Memory B cell (primary cell): Measurements from ENCODE around the gene USP46.

Source experiments
- ATAC-seq: fragments of 150-1000 bp; cut with Tn5 transposase; 2 replicates; pipeline ENCODE4 v1.10.0; 2021; ENCODE audit warnings: low read depth, mild to moderate bottlenecking, moderate library complexity
- DNase-seq, 2 donors: peaks; one replicate each; pipeline ENCODE4 v3.0.0; 2022; ENCODE audit warnings: low spot score in 2 of 2
- H3K27ac Mint-ChIP-seq: one replicate; pipeline ENCODE4 v1.8.0; 2022; ENCODE audit warnings: mild to moderate bottlenecking, moderate library complexity, mixed read lengths
- H3K27me3 Mint-ChIP-seq: one replicate; pipeline ENCODE4 v1.8.0; 2022; ENCODE audit warnings: mixed read lengths
- H3K36me3 Mint-ChIP-seq: one replicate; pipeline ENCODE4 v1.8.0; 2022; ENCODE audit warnings: mild to moderate bottlenecking, mixed read lengths
- H3K4me1 Mint-ChIP-seq: one replicate; pipeline ENCODE4 v1.8.0; 2022; ENCODE audit warnings: mixed read lengths
- H3K4me3 Mint-ChIP-seq: one replicate; pipeline ENCODE4 v1.8.0; 2022; ENCODE audit warnings: mild to moderate bottlenecking, moderate library complexity, mixed read lengths
- H3K9me3 Mint-ChIP-seq: one replicate; pipeline ENCODE4 v1.8.0; 2022; ENCODE audit warnings: mixed read lengths

Gene USP46

DNA sequence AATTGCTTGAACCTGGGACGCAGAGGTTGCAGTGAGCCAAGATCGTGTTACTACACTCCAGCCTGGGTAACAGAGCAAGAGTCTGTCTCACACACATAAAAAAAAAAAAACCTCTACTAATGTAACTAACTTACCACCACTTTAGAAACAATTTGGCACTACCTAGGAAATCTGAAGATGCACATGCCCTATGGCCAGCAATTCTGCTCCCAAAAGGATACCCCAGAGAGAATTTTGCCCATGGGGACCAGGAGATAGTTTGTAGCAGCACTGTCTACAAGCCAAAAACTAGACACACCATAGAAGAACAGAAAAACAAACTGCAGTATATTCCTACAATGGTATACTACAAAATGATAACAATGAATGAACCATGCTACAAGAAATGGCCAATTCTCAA, 37.5 kb downstream of the USP46 start:
- peaks cover 3% of the 10 kb centered on the region for H3K4me1 Mint-ChIP-seq
- no peak for DNase-seq
- no peak for ATAC-seq
- H3K9me3 Mint-ChIP-seq: no peaks in the 10 kb centered on the region
- no peaks in the 10 kb centered on the region for H3K27me3 Mint-ChIP-seq
- H3K4me3 Mint-ChIP-seq: no peak overlapping the region
- H3K27ac Mint-ChIP-seq: no peak overlapping the region
- H3K36me3 Mint-ChIP-seq: peaks cover 19% of the 10 kb centered on the region

DNA sequence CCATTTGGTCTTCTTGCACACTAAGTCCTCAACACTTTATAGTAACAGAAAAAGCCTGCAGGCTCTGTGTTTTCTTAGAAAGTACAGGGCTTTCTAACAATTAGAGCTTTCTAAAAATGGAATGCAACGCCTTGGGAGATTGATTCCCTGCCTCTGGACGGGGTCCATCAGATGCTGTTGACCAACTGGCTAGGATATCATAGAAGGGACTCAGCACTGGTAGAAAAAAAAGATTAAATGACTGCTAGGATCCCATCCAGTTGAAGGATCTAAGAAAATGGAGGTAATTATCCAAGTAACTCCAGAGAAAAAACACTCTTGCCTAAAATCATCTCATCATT, 39.5 kb downstream of the USP46 start:
- DNase-seq: no peak

DNA sequence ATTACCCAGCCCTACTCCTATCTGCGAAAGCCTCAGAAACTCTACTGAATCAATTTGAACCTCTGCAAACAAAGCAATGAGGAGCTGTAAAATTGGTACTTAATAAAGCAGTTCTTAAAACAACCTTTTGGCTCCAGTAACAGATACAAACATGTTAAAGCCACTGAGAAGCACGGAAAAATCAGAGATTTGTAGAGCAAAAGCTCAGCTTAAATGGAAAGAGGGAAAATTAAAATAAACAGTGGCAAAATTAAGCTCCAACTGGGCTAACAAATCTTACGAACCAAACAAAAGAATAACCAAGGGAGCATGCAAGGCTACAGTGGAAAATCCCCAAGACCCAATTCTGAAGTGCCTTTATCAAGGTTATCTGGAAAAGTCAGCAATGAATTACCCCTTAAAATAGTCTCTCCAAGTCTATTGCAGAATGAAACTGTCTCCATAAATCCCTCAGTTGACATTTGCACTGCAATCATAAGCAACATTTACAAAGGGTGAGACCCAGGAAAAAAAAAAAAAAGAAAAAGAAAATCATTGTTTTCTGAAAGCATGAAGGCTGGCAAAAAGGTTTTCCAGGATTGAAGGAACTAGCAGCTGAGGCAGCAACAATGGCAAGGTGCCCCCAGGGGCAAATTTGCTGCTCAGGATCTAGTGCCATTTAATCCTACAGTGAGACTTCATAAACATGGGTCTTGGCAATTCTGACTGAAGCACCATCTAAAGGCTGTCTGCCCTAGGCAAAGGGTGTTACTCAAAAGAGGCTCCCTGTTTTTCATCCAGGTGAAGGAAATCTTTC, 40.1 kb downstream of the USP46 start:
- Mint-ChIP-seq H3K27me3 (no peaks in the 10 kb centered on the region), H3K9me3 (no peaks in the 10 kb centered on the region), H3K27ac (no peak overlapping the region), H3K4me3 (no peak overlapping the region), H3K36me3 (peaks cover 15% of the 10 kb centered on the region), H3K4me1 (peaks cover 3% of the 10 kb centered on the region)
- DNase-seq (no peak), ATAC-seq (no peak)

More for the DNA sequence above, 39.5 kb downstream of the USP46 start:
- peaks cover 3% of the 10 kb centered on the region for H3K4me1 Mint-ChIP-seq
- H3K27me3 Mint-ChIP-seq: no peaks in the 10 kb centered on the region
- ATAC-seq: no peak
- H3K4me3 Mint-ChIP-seq: no peak overlapping the region
- H3K36me3 Mint-ChIP-seq: peaks cover 16% of the 10 kb centered on the region
- H3K27ac Mint-ChIP-seq: no peak overlapping the region
- H3K9me3 Mint-ChIP-seq: no peaks in the 10 kb centered on the region

DNA sequence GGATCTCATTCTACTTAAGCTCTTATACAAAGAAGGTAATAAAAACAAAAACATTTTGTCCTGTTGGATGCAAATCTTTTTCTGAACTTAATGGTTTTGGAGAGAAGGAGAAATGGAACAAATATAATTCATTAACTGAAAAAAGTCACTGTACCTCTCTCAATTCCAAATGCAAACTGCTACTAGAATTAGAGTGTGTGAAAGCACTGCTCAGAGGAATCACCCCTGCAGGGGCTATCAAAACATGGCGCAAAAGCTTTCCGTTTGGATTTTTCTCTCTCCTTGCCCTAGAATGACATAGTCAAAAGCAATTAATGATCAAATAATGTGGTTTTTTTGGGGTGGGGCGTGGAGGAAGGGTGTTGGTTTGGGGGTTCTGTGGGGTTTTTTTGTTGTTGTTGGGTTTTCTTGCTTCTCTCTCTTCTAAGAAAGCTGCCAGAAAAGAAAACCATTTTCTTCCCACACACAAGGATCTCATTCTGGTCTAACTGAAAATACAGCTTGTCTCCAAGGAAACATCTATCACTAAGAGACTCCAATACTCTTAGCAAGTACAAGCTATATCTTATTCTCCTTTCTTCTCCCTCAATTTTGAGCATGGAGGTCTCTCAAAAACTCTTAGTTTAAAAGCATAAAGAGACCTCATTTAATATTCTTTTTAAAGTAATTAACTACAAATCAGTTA, 41.6 kb downstream of the USP46 start:
- Mint-ChIP-seq H3K27ac (no peak overlapping the region), H3K4me3 (no peak overlapping the region), H3K4me1 (peaks cover 3% of the 10 kb centered on the region)

DNA sequence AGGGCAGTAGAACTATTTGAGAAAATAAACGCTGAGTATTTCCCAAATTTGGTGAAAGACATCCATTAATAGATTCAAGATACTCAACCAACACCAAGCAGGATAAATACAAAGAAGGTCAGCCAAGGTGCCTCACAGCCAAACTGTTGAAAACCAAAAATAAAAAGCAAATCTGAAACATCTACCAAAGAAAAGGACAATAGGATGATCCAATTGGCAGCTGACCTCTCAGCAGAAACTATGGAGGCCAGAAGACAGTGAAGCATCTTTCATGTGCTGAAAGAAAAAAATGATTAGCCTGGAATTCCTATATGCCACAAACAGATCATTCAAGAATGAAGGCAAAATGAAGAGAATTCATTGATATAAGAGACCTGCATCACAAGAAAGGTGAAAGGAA, 44.9 kb downstream of the USP46 start:
- no peak overlapping the region for H3K4me3 Mint-ChIP-seq
- peaks cover 27% of the 10 kb centered on the region for H3K36me3 Mint-ChIP-seq
- H3K9me3 Mint-ChIP-seq: no peaks in the 10 kb centered on the region
- no peak for DNase-seq
- ATAC-seq: no peak
- H3K27ac Mint-ChIP-seq: no peak overlapping the region
- H3K27me3 Mint-ChIP-seq: no peaks in the 10 kb centered on the region
- peaks cover 3% of the 10 kb centered on the region for H3K4me1 Mint-ChIP-seq

More for the DNA sequence above, 41.6 kb downstream of the USP46 start:
- H3K9me3 Mint-ChIP-seq: no peaks in the 10 kb centered on the region
- peaks cover 13% of the 10 kb centered on the region for H3K36me3 Mint-ChIP-seq
- no peak for ATAC-seq
- DNase-seq: no peak
- no peaks in the 10 kb centered on the region for H3K27me3 Mint-ChIP-seq

DNA sequence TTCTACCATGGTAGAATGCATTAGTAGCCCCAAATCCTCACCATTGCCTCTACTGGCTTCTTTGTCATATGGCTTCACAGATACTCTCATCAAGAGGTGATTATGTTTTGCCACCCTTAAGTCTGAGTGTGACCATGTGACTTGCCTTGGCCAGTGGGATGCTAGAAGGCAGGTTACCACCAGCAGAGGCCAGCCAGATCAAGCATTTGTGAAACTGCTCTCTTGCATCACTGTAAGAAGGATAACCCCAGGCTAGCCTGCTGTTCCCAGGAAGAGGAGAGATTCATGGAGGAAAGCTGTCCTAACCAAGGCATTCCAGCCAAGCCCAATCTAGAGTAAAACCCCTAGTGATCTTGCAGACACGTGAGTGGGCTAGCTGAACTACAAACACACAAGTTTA, 46.8 kb downstream of the USP46 start:
- DNase-seq: no peak
- no peaks in the 10 kb centered on the region for H3K9me3 Mint-ChIP-seq
- no peak overlapping the region for H3K4me3 Mint-ChIP-seq
- H3K36me3 Mint-ChIP-seq: peaks cover 35% of the 10 kb centered on the region
- no peak for ATAC-seq
- no peaks in the 10 kb centered on the region for H3K27me3 Mint-ChIP-seq
- H3K27ac Mint-ChIP-seq: no peak overlapping the region
- H3K4me1 Mint-ChIP-seq: no peaks in the 10 kb centered on the region

DNA sequence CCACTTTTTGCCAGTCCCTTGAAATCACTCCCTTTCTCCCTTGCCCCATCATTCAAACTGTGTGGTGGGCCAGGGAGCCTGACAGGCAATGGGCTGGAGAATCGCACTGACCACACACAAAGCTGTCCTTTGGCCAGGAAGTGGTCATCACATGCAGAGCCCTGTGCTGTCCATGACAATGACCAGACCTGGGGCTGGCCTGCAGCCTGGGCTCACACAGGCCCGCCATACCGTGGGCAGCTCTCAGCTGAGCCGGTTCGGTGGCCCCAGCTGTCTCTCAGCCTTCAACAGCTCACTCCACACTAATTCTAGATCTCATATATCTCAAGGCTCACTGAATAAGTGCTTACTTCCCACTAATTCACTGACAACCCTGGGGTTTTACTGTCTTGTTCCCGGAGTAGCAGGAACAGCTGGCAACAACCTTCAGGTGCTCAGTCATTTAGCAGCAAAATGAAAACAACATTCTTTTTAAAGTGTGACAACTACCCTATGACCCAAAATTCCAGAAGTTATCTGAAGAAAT, 48.0 kb downstream of the USP46 start:
- Mint-ChIP-seq H3K4me1 (no peaks in the 10 kb centered on the region), H3K4me3 (no peak overlapping the region), H3K9me3 (no peaks in the 10 kb centered on the region), H3K27ac (no peak overlapping the region), H3K36me3 (peaks cover 47% of the 10 kb centered on the region), H3K27me3 (no peaks in the 10 kb centered on the region)
- DNase-seq (no peak), ATAC-seq (no peak)

DNA sequence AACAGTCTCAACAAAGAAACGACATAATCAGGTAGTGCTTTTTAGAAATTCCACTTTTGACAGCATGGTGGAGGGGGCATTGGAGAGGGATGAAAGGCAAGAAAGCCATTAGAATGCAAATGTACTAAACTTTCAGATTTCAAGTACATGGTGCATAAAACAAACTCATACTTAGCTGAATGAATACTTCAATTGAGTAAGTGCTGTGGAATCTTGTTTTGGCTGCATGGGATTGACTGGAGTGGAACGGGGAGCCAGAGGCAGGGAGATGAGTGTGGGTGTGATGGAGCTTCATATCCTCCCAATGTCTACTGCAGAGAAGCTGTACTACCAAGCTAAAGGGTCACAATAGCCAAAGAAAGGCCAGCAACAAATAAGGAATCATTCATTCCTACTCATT, 52.4 kb downstream of the USP46 start:
- Mint-ChIP-seq H3K36me3 (peaks cover 42% of the 10 kb centered on the region), H3K27ac (no peak overlapping the region), H3K4me3 (no peak overlapping the region), H3K27me3 (no peaks in the 10 kb centered on the region), H3K9me3 (no peaks in the 10 kb centered on the region), H3K4me1 (no peaks in the 10 kb centered on the region)
- ATAC-seq (no peak), DNase-seq (no peak)

DNA sequence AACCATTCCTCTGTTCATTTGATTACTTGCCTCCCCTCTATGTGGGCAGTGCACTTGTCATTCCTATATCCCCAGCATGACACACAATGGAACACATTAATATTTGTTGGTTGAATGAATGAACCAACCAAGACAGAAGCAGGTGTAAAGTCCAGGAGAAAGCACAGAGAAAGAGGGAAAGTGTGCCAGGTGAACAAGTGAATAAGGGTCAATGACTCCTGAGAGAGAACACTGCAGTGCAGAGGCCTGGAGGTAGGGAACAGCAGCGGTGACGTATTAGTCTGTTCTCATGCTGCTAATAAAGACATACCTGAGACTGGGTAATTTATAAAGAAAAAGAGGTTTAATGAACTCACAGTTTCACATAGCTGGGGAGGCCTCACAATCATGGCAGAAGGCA, 53.1 kb downstream of the USP46 start:
- Mint-ChIP-seq H3K27me3 (no peaks in the 10 kb centered on the region), H3K4me3 (no peak overlapping the region), H3K36me3 (peaks cover 42% of the 10 kb centered on the region), H3K4me1 (no peaks in the 10 kb centered on the region), H3K9me3 (no peaks in the 10 kb centered on the region), H3K27ac (no peak overlapping the region)
- DNase-seq: no peak
- ATAC-seq: no peak

DNA sequence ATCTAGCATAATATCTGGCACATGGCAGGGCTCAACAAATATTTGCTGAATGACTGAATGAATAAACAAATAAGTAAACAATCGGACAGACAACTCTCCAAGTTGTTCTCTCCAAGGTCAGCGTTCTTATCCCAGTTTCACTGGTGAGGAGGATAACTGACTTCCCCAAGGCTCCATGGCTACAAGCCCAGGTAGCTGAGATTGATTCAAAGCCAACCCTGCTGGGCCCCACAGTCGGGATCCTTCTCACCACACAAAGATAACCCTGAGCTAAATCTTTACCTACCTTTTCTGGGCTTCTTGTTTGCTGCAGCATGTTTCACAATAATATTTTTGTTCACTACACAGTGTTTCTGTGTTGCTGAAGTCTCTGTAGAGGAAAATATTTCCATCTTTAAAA, 54.9 kb downstream of the USP46 start:
- DNase-seq (no peak), ATAC-seq (no peak)
- peaks cover 39% of the 10 kb centered on the region for H3K36me3 Mint-ChIP-seq
- H3K27ac Mint-ChIP-seq: no peak overlapping the region
- H3K27me3 Mint-ChIP-seq: no peaks in the 10 kb centered on the region
- no peaks in the 10 kb centered on the region for H3K9me3 Mint-ChIP-seq
- H3K4me3 Mint-ChIP-seq: no peak overlapping the region
- H3K4me1 Mint-ChIP-seq: no peaks in the 10 kb centered on the region

DNA sequence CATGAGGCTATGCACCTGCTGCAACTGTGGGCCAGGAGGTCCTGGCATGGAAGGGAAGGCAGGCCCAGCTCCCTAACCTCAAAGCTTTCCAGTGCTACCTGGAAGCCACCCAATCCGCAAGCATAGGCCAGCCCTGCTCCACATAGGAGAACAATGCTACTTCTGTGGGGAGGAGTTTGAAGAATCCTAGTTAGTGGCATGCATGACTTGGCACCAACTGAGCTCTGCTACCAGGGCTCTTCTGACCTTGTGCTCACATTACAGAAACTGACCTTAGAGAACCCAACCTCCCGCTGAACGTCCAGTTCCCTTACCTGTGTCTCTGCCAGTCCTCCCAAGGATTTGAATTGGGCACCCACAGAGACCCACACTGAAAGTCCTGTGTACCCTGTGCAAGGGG, 58.8 kb downstream of the USP46 start:
- Mint-ChIP-seq H3K9me3 (no peaks in the 10 kb centered on the region), H3K4me1 (no peaks in the 10 kb centered on the region), H3K36me3 (peaks cover 39% of the 10 kb centered on the region), H3K27ac (no peak overlapping the region), H3K4me3 (no peak overlapping the region), H3K27me3 (no peaks in the 10 kb centered on the region)
- DNase-seq (no peak), ATAC-seq (no peak)

DNA sequence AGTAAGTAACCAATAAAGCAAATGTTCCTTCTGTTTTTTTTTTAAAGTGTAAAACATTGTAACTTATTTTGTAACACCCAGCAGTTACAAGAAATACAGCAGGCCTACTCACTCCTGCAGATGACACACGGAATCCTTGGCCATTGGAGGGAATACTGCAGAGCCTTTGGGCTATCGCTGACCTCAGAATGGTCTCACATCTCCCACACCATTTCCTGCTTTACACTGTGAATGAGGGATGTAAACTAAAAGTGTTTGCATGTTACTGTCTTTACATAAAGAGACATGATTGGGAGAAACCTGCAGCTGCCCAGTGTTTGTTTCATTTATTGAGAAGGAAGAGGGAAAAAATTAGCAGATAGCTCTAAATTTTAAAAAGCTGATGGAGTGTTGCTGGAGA, 64.1 kb downstream of the USP46 start:
- Mint-ChIP-seq H3K4me1 (no peaks in the 10 kb centered on the region), H3K4me3 (no peak overlapping the region), H3K36me3 (peaks cover 34% of the 10 kb centered on the region), H3K27me3 (no peaks in the 10 kb centered on the region), H3K27ac (no peak overlapping the region), H3K9me3 (no peaks in the 10 kb centered on the region)
- DNase-seq: no peak
- no peak for ATAC-seq

DNA sequence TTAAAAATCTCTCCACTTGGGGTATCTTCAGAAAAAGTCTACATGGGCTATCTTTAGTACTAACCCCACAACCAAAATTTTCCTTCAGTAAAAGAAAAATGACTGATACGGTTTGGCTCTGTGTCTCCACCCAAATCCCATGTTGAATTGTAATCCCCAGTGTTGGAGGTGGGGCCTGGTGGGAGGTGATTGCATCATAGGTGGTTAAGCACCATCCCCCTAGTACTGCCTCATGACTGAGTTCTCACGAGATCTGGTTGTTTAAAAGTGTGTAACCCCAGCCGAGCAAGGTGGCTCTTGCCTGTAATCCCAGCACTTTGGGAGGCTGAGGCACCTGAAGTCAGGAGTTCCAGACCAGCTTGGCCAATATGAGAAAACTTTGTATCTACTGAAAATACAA, 66.8 kb downstream of the USP46 start:
- H3K27ac Mint-ChIP-seq: no peak overlapping the region
- DNase-seq: no peak
- no peak for ATAC-seq
- no peaks in the 10 kb centered on the region for H3K9me3 Mint-ChIP-seq
- H3K4me3 Mint-ChIP-seq: no peak overlapping the region
- no peaks in the 10 kb centered on the region for H3K4me1 Mint-ChIP-seq
- no peaks in the 10 kb centered on the region for H3K27me3 Mint-ChIP-seq
- peaks cover 19% of the 10 kb centered on the region for H3K36me3 Mint-ChIP-seq

DNA sequence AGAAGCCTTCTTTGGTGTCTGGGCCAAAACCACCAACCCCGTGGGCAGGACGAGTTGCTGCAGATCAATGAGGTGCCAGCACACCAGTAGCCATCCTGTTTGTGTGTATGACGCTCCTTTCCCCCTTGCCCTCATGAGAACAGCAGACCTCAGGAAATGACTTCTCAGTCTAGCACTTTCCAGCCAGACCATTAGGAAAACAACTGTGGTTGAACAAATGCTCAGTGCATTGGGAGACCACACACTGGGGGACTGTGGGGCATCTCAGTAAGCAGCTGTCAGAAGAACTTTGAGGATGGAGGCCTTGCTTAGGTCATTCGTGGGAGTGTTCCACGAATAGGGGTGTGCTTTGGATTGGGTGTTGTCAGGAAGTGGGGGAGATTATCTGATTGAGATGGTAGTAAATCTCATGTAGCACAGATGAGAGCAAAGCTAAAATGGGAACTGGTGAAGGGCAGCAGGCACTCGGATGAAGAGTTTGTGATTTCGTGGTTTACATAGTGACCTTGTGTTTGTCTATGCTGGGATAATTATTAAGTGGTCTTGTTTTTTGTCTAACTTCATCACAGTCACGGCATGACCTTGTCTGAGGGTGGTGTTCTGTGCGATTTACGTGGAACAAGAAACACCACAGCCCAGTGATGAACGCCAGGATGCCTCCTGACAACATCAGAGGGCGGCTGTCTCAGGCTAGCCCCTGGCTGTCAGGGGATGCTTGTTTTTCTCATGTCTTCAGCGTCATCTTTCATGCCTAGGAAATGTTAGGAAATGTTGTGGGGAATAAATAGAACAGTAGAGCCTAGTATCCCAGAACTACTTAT, 70.1 kb downstream of the USP46 start:
- H3K27ac Mint-ChIP-seq: no peak overlapping the region
- no peak for ATAC-seq
- H3K9me3 Mint-ChIP-seq: no peaks in the 10 kb centered on the region
- H3K27me3 Mint-ChIP-seq: no peaks in the 10 kb centered on the region
- peaks cover 3% of the 10 kb centered on the region for H3K36me3 Mint-ChIP-seq
- H3K4me1 Mint-ChIP-seq: no peaks in the 10 kb centered on the region
- no peak for DNase-seq
- no peak overlapping the region for H3K4me3 Mint-ChIP-seq
